UCSD-AML1 (cell line): ENCODE measurements around the gene KHDRBS2.
A peak's percentile ranks its signal among the peaks of the same experiment; 100 is the strongest.

ENCODE experiments used
- DNase-seq: peaks from one replicate; lab custom pipeline; 2025; ENCODE audit not compliant: unreplicated experiment; lab: John Stamatoyannopoulos, UW

KHDRBS2 gene

DNA sequence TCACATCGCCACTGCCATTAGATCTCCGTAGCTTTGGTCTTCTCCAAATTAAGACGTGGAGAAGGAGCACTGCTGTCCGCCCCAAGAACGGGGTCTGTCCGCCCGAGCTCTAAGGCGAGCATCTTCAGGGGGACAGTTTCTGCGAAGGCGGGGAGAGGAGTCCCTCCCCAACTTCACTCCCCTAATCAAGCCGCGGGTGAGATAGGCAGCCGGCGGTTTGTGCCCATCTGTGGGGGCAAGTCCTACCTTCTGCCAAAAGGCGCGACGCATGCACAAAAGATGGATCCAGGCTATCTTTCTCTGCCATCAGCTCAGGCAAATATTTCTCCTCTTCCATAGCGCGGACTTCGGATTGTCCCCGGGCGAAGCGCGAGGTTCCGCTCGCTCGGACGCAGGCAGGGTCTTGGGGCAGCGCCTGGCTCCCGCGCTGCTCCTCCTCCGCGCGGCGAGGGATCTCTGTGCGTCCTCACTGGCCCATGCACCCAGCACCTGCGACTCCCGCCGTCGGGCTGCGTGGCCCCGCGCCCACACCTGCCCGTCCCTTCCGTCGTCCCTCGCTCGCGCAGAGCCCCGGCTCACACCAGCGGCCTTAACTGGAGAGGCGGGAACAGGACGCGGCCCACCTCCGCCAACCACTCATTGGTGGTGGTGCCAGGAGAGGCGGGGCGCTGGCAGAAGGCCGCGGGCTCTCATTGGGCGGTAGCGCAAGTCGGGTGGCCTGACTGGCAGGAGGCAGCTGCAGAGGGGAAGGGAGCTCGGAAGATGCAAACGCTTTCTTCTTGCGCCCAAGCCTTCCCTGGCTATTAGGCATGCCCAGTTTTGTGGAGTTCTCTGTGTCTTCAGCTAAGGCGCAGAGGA is at the start of gene KHDRBS2:
KHDRBS2 (minus strand) TSS at position 614 of the 858 bp plus-strand sequence.
- peak; percentile 87 for DNase-seq

DNA sequence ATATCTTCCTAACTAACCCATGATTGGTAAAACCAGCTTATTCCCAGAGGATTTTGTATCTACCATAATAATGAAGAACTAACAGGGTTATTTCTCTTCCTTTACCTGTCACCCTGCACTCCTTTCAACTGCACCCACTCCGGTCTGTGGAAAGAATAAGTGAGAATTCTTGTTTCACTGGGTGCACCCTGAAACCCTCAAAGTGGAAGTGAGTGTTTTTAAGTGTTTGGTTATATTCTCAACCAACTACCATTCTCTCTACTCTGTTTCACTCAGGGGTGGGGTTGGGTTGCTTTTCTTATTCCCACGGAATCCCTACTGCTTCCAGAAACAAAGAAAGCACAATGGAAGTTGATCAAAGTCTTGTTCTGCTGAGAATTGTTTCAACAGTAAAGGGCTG is 42.6 kb upstream of the KHDRBS2 start:
- no peak for DNase-seq

DNA sequence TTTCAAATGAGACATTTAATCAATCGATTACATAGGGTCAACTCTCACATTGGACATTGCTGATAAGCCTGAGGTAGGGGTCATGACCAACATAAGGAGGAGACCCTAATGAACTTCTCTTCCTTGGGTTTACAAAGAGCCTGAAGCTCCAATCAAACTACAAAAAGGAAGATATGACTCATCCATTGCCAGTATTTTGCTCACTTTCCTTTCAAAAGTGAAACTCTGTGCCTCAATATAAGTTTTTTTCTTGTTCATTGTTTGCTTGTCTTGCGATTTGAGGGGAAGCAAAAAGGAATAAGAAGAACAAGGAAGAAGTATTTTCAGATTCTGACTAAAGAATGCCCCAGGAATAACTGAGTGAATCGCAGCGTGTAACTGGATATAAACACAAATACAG is 38.8 kb upstream of the KHDRBS2 start:
- DNase-seq, result no peak

DNA sequence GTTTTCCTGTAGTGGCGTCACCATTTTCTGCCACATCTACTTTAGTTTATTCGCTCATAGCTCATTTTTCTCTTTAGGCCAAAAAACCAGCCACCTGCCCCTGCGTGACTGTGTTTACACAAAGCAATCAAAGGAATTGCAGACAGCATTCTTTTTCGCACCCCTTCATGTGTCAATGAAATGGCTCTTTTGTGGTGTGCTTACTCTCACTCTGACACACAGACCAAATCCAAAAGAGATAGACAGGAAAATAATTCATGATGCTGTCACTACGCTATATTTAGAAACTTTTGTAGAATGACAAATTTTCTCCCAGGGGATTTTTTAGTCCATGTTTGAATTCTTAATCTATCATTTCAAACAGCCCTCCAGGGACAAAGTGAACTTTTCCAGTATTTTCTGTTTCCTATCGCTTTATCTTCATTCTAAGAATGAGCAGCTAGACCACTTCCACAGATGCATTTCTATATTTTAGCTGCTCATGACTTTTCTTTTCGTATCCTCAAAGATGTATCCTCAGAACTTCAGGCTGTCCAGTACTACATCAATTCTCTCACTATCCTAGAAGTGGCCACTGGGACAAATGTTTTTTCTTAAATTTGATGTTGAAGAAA is 37.9 kb upstream of the KHDRBS2 start:
- DNase-seq, result no peak

DNA sequence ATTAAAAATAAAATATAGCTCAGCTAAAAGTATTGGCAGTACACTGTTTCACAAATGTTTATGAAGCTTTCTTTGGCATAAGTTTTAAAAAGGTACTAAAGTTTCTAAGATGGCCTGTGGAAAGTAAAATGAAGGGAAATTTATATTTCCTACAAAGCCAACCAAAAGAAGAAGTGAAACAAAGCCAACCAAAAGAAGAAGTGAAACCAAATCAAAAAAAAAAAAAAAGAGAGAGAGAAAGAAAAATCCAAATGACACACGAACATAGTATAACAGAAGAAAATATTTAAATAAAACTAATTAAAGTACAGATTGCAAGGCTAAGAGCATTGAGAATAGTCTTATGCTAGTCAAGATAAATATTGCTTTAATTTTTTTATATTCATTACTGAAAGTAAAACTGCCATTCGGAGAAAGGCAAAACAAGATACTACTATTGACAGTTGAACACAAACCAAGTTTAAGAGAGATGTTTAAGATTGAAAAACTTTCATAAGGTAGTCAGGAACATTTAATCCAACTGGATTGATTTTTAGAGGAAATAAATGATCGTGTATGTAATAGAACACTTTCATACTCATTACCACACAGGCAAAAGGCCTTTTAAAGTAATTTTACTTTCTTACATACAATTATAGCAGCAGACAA is 12.8 kb upstream of the KHDRBS2 start:
- DNase-seq, result no peak

DNA sequence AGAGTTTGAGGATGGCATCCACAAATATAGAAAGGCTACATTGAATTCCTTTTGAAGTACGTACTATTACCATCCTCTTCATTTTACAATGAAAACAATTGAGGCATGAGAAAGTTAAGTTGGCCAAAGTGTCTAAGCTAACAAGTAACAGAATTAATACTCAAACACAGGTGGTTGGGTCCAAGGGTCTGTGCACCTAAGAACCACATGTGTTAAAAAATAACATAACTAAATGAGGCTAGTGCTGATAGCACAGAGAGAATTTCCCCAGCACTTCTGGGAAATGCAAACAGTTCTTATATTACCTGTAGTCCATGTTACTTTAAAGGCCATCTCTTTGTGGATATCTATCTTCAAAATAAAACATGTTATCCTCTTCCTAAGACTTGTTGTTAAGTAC is 10.5 kb upstream of the KHDRBS2 start:
- no peak for DNase-seq

DNA sequence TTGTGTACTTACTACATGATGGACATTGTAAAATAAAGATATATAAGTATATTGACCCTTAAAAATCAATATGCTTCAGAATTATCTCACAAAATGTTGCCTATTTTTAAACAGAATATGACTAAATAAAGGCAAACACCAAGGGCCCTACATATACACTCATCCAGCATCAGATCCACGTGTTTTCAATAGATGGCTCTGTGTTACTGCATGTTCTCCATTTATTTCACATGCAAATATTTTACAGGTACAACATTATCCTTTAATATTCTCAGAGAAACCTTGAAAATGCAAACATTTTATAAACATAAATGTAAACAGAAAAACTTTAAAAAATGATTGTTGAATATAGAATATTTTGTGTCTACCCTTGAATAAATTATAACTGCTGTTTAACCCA is 2.9 kb upstream of the KHDRBS2 start:
- DNase-seq, result no peak

DNA sequence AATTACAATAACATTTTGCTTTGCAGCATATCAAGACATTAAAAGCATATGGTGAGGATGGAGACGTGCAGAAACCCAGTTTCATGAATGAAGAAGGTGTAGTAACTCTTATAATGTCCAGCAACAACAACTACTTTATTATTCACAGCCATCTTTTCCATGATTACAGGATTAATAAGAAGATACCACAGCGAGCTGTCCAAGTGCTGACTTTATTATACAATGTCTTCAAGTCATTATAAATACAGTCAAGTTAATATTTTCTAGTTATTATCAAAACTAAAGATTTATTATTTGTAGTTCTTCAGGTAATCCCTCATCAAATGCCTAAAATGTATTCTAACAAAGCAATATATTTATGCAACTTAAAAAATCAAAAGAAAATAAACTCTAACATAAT is 2.5 kb upstream of the KHDRBS2 start:
- DNase-seq, result no peak

DNA sequence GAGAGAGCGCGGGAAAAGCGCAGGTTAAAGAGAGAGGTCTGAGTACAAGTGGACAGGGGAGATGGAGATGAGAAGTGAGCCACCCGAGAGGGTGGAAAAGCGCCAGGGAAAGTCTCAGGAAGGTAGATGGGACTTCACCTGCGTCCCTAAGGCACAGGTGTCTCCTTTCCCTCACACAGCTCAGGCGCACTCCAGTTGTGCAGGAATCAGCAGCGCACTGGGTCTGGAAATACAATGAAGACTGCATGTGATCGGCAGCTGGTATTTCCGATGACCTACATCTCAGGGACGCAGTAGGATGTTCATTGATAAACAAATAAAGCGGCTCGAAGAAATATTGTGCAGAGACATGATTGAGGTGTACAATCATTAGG is 432 bp upstream of the KHDRBS2 start:
- no peak for DNase-seq

DNA sequence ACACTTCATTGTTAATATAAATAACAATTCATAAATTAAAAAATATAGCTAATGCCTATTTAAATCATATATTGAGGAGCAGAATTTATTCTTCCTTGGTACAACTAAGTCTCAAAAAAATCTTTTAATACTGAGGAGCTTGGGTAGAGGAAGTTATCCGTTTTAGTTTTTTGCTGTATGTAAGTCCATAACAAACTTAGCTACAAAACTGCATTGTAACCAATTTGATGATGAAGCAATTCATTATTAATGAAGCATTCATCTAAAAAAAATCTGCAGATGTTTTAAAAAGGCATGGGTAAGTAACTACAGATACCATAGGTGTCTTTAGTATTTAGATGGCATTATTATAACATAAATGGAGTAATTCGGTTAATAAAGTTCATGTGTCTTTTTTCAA is 1.3 kb downstream of the KHDRBS2 start:
- DNase-seq, result no peak

DNA sequence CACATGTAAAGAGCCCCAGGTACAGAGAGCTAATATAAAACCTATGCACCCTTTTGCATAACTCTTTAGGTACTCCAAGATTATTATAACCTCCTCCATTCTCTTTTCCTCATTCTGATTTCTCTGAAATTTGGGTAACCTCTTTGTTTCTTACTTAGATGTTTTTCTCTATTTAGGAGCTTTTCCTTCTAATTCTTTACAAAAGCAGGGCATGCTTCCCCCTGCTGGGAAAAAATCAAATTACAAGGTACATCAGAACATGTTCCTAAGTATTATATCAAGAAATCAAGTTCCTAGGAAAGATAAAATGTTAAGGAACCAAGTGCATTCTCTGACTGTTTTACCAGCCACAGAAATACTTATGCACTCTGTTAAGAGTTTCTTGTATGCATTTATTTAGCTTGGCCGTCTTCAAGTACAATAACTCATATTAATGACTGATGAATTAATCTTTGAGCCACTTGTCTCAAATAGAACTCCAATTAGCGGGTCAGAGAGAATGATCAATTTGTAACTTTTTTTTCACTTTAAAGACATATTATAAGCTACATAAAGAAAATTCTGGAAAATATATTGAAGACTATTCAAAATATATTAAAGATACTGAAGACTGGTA is 2.1 kb downstream of the KHDRBS2 start:
- no peak for DNase-seq

DNA sequence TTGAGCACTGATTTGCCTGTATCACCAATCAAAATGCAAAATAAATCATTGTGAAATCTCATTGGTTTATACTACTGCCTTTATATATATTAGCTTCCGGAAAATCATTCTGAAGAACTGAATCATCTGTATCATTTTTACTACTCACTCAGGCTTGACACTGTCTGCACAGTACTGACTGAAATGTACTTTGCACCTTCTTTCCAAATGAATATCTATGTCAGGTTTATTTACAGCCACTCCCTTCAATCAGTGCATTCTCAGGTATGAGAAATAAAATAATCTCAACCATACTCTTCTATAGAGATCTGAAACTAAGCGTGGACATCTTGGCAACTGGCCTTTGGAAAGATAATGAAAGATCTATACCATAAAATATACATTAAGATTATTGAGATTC is 2.7 kb downstream of the KHDRBS2 start:
- DNase-seq, result no peak

DNA sequence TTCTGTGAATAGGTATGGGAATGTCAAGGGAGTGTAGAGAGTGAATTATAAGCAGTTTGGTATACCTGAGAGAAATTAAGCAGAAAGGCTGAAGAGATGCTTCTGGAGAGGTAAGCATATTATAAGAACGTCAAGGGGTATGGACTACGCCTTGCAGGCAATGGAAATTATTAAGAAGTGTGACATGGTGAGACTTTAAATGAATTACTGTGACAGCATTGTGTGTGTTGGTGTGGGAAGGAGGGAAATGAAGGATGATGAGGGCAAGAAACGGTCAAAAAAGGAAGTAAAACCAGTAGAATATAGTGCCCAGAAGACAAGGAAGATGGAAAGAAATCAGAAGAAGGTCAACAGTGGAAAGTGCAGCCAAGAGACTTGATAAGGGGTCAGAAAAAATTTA is 5.9 kb downstream of the KHDRBS2 start:
- no peak for DNase-seq

DNA sequence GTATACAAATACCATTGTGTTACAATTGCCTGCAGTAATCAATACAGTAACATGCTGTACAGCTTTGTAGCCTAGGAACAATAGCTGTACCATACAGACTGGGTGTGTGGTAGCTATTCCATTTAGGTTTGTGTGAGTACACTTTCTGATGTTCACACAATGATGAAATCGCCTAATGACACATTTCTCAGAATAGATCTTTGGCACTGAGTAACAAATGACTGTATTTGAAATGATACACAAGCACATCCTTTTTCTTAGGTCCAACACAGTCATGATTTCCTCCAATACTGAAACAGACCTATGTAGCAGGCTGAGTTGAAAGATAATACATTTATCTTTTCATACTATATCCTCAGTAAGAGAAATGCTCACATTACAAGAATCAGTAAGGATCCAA is 13.9 kb downstream of the KHDRBS2 start:
- DNase-seq, result no peak

DNA sequence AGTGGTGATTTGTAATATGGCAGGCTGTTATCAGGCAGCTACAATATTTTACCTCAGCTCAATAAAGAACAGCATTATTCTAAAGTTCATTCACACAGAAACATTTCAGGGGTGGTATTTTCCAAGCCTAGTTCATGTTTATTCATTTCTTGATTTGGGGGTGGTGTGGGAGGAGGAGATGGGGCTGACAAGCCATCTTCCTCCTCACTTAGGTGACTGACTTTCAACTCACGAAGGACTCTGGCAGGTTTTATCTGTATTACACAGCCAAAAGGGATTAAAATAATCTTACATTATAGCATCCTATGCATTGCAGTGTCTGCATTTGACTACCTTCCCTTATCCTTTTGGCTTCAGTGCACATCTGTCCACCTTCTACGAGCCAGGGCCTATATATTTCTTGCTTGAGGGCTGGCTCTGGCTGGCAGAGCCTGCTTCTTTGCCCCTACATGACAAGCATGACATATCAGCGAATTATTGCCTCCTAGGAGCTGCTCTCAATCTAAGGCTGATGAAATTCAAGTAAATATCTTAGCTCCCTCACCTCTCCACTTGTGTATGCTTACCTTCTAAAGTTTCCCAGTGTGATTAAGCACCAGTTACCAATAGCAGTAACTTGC is 20.0 kb downstream of the KHDRBS2 start:
- no peak for DNase-seq

DNA sequence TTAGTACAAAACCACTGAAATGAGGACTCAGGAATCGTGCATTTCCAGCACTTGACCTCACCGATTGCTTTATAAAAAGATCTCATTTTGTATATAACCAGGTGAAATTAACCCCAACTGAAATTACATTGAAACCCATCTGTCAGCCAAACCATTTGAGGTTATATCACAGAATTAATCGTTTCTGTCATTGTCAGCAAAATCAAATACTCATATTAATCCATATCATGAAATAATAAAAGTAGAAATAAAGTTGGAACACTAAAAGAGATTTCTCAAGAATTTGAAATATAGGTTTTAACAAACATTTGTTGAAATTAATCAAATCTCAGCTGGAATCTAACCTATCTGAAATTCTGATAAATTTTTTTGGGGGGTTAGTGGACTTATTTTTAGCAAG is 23.7 kb downstream of the KHDRBS2 start:
- no peak for DNase-seq

DNA sequence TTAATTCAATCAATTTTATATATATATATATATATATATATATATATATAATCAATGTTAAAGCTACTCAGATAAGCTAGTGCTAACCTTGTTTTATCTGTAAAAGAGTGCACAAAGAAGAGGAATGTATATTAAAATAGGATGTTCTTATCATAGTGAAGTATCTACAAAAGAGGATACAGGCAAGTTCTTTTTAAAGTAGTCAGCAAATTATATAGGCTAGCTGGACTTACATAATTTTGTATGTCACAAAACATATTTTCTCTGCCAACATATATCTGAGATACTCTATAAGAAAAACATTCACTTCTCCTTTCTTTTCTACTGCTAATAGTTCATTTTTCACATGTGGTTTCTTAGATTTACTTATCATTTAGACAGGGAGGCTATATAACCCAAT is 39.9 kb downstream of the KHDRBS2 start:
- DNase-seq, result no peak

DNA sequence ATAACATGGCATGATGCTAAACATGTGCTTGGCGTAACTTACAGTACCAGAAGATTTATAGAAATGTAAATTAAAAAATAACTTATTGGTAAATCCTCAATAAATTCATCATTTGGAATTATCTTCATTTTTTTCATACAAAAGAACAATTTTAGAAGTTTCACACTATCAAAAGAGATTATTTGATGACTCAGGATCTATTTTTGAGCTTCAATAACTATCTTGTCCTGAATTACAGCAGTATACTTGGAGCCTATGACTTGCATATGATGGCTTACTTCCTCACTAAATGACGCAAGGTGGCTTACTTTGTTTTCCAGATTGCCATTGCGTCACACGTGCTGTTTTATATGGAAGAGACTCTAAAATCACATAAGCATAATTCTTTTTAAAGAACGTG is 49.2 kb downstream of the KHDRBS2 start:
- DNase-seq, result no peak

DNA sequence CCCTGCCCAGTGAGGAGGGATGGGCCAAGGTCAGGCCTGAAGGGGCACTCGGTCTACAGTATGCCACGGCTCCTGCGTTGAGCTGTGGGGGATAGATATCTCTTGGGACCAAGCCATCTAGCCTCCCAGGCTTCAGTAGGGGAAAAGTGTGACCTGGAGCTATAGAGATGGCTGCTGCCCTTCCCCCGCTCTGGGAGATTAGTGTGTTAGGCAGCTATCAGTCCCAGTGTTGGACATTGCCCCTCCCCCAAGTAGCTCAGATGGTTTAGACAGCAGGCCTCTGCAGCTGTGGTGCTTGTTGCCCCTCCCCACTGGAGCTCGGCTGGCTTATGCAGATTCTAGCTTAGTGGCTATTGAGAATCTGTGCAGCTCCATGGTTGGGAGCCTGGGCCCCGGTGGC is 56.8 kb downstream of the KHDRBS2 start:
- DNase-seq, result no peak

DNA sequence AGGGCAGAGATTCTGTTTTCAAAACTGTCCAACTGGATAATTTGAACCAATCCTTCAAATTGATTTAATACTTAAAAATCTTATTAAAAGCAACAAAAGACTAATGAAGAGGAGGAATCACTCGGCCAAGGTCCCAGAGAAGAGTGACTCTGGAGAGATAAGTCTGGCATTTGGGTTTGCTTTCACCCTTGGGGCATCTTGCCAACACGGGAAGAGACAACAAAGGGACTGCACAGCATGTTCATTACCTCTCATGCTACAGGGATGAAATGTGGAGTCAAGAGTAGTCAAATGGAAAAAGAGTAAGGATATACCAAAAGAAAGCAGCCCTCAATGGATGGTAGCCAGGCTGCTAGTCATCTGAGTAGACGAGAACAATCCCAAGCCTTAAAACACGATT is 68.2 kb downstream of the KHDRBS2 start:
- DNase-seq, result no peak

DNA sequence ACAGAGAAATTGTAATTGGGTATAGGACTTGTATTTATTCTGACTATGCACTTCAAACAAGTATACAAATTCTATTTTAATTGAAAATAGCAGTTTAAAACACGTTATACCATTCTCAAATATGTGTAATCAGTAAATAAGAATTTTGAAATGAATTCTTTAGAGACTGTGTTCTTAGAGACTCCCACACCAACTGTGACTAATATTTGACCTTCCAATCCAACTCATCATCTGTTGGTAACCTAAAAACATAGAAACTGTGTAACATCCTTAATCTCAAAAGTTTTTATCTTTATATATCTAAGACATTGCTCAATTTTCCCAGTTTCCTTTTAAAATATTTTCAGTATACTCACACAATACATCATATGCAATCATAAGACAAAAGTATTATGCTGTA is 83.9 kb downstream of the KHDRBS2 start:
- no peak for DNase-seq
